Dedifferentiated amniotic fluid mesenchymal stem cell (primary cell): ENCODE data around the gene KCND3.

Source experiments
- DNase-seq: peaks from one replicate; pipeline ENCODE4 v3.0.0-alpha.2; 2016; ENCODE audit errors: extremely low spot score

The KCND3 gene

DNA sequence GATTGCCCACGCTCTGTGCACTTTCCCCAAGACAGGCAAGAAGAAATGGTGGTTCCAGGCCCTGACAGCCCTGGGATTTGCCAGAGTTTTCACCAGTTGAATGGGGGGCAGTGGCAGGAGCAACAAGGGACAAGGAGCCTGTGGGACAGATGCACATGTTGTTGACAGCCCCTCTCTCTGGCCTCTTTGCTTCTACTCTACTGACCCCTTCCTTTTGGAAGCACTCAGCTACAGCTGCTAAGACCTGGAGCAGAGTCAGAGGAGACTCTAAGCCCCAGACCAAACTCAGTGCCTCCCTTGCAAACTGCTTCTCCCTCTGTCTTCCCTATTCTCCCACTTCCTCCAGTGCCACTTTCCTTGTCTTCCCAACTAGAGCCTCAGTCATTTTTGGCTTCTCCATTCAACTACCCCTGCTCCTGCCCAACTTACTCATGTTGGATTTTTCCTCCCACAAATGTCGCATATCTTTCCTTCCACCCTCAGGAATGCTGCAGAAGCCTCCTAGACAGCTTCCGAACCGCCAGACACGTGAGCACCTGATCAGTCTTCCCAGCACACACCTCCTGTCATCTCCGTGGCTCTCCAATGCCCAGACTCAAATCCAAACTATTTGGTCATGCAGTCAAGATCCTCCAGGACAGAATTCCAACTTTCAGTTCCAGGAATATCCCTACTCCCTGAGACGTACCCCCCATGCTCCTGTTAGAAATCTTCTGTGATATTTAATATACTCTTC lies 259.4 kb downstream of the KCND3 start:
- no peak for DNase-seq

GRCh38 chr1:111729271-111729921 lies 260.1 kb downstream of the KCND3 start:
- DNase-seq = no peak

GRCh38 chr1:111727056-111727455 lies 262.4 kb downstream of the KCND3 start:
- no peak for DNase-seq

GRCh38 chr1:111725192-111725591 lies 264.3 kb downstream of the KCND3 start:
- no peak for DNase-seq

GRCh38 chr1:111723871-111724270 lies 265.6 kb downstream of the KCND3 start:
- no peak for DNase-seq

GRCh38 chr1:111723091-111723806 lies 266.2 kb downstream of the KCND3 start:
- no peak for DNase-seq

DNA sequence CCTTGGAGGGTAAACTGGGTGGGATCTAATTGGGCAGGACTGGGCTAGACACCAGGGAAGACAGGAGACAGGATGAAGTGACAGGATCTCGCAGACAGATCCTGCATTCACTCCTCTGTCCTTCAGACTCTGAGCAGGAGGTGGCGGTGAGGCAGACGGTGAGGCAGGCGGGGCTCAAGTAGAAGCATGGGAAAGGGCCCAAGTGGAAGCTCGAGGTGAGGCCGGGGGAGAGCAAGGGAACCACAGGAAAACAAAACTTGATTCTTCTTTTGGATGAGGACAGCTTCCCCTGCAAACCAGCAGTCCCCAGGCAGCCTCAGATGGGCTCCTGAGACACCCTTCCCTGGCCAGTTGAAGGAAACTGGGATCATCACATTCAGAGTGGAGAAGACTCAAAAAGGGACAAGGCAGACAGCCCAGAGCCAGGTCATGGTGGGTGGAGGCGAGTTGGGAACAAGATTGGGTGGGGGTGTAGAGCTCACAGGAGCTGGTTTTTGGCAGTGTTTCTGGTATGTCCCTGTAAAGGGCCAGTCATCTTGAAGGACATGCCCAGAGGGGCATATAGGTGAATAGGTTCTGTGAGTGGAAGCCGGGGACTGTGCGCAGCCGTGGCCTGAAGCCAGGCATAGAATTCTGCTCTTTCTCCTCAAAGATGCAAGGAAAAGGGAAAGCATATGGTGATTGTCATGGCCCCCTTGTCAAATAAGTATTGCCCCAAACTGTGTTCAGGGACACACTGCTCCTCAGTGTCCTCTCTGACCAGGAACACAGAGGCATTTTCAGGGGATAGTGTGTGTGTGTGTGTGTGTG lies 268.3 kb downstream of the KCND3 start:
- no peak for DNase-seq
